HL-60 (cell line): ENCODE data around the gene CEP68.

ENCODE experiments used
- DNase-seq, 2 experiments: peaks; one replicate each; pipeline ENCODE4 v3.0.0-alpha.2; 2010 to 2020; ENCODE audit warnings: low read depth in 1 of 2, low spot score in 1 of 2
- H3K27ac ChIP-seq: fragments of 250-450 bp; sonication (Bioruptor Pico); replicated peaks from 2 replicates; pipeline ENCODE4 v1.5.1; 2020; ENCODE audit warnings: mild to moderate bottlenecking, moderate library complexity
- H3K27me3 ChIP-seq: fragments of 250-450 bp; sonication (Bioruptor Pico); 2 replicates; pipeline ENCODE4 v1.5.1; 2021; ENCODE audit warnings: mild to moderate bottlenecking, moderate library complexity; ENCODE audit not compliant: insufficient read depth, poor library complexity, severe bottlenecking
- H3K4me3 ChIP-seq: replicated peaks from 2 replicates; pipeline ENCODE4 v1.5.1; 2011; ENCODE audit warnings: mild to moderate bottlenecking, control low read depth, low read length; ENCODE audit not compliant: insufficient read depth
- CTCF ChIP-seq: IDR thresholded peaks from one replicate; pipeline ENCODE4 v1.5.1; 2011; ENCODE audit warnings: low read length, control low read depth, inconsistent platforms; ENCODE audit not compliant: insufficient read depth
- GABPA ChIP-seq: IDR thresholded peaks from 2 replicates; pipeline ENCODE4 v1.6.1; 2012; ENCODE audit warnings: low read depth
- POLR2AphosphoS5 ChIP-seq: IDR thresholded peaks from 2 replicates; pipeline ENCODE4 v1.6.1; 2012; ENCODE audit warnings: low read depth
- REST ChIP-seq: IDR thresholded peaks from 2 replicates; pipeline ENCODE4 v1.6.1; 2012; ENCODE audit warnings: low read depth; ENCODE audit not compliant: insufficient replicate concordance
- SPI1 ChIP-seq: IDR thresholded peaks from 2 replicates; pipeline ENCODE4 v1.6.1; 2012; ENCODE audit warnings: low read depth, mild to moderate bottlenecking, borderline replicate concordance
- long read RNA-seq: library from polyadenylated mRNA; unstranded; transcript quantifications from one replicate; pipeline ENCODE4 v2.0.0, GENCODE V29; 2020

CEP68 gene
- long read RNA-seq, full-length matches to known transcripts, result 50 of 134 reads
- long read RNA-seq, partial matches to known transcripts, result 37 of 134 reads
- long read RNA-seq, other reads (novel, unspliced or antisense), result 47 of 134 reads

- peak within 1 kb of the TSS; percentile 65 for H3K27ac ChIP-seq
- TF ChIP-seq POLR2AphosphoS5, result peak; percentile 59; the same call in 1 of the 2 replicates
- TF ChIP-seq SPI1, result no peak
- peak; percentile 94 to 98 for DNase-seq
- peak within 1 kb of the TSS; percentile 48 for H3K4me3 ChIP-seq
- H3K27me3 ChIP-seq, result no peaks in the 10 kb centered on the region
These were observed at the start of gene CEP68 for GRCh38 chr2:65056215-65057053. Gene CEP68 (plus strand): TSS chr2:65056416. CDS start chr2:65069445, 13,029 bp downstream.

- no peak for DNase-seq
- no peak for TF ChIP-seq POLR2AphosphoS5
- TF ChIP-seq REST, result no peak
- TF ChIP-seq SPI1, result no peak
- no peak for TF ChIP-seq CTCF
- TF ChIP-seq GABPA, result no peak
- no peak overlapping the region for H3K4me3 ChIP-seq
- no peak overlapping the region for H3K27ac ChIP-seq
- no peaks in the 10 kb centered on the region for H3K27me3 ChIP-seq
These were observed 42.4 kb upstream of the CEP68 start for GRCh38 chr2:65013776-65014175.

GRCh38 chr2:65015731-65016130 lies 40.5 kb upstream of the CEP68 start:
- Histone ChIP-seq H3K27ac (no peak overlapping the region), H3K4me3 (no peak overlapping the region), H3K27me3 (no peaks in the 10 kb centered on the region)
- TF ChIP-seq GABPA (no peak), REST (no peak), SPI1 (no peak), CTCF (no peak)
- DNase-seq, result no peak

- Histone ChIP-seq H3K4me3 (no peak overlapping the region), H3K27ac (peak overlapping the region; percentile 22; the same call in 1 of the 2 replicates), H3K27me3 (no peaks in the 10 kb centered on the region)
- TF ChIP-seq SPI1 (no peak), REST (no peak), POLR2AphosphoS5 (no peak), GABPA (no peak), CTCF (no peak)
- no peak for DNase-seq
These were observed 39.4 kb upstream of the CEP68 start for GRCh38 chr2:65016789-65017188.
